Tibial nerve (tissue), 4 donors: ENCODE results near the gene TDRD10.

ENCODE experiments used
- CTCF ChIP-seq, 5 experiments: fragments of 200-600 bp in 3 of 5; fragments of 450-650 bp in 2 of 5; sonication (generic) in 3 of 5; IDR thresholded peaks; one replicate each; pipeline ENCODE4 v1.5.1; 2016 to 2019; ENCODE audit warnings: antibody characterized with exemption in 5 of 5, mild to moderate bottlenecking in 3 of 5, moderate library complexity in 2 of 5
- EP300 ChIP-seq, 2 donors: sonication (generic); formaldehyde crosslinking; IDR thresholded peaks; one replicate each; pipeline ENCODE4 v1.6.1; 2017; ENCODE audit warnings: antibody characterized with exemption in 2 of 2, mild to moderate bottlenecking in 1 of 2
- POLR2A ChIP-seq, 2 donors: fragments of 450-650 bp; IDR thresholded peaks; one replicate each; pipeline ENCODE4 v1.6.1; 2017; ENCODE audit warnings: antibody characterized with exemption in 2 of 2, mild to moderate bottlenecking in 2 of 2, moderate library complexity in 2 of 2

- TF ChIP-seq CTCF (IDR thresholded peaks at IDR 0.05) = no peak
- no peak for TF ChIP-seq POLR2A (IDR thresholded peaks at IDR 0.05)
- no peak for TF ChIP-seq EP300 (IDR thresholded peaks at IDR 0.05)
These were observed 92.8 kb downstream of the TDRD10 start for GRCh38 chr1:154594811-154595210.
